GM19397 (cell line): ENCODE measurements around the gene ZNF646.
A peak's percentile ranks its signal among the peaks of the same experiment; 100 is the strongest.

Source experiments
- ATAC-seq: cut with Tn5 transposase; IDR thresholded peaks from one replicate; pipeline ENCODE4 v1.9.1; 2021; ENCODE audit warnings: mild to moderate bottlenecking, moderate library complexity; ENCODE audit not compliant: unreplicated experiment

ZNF646 gene

DNA sequence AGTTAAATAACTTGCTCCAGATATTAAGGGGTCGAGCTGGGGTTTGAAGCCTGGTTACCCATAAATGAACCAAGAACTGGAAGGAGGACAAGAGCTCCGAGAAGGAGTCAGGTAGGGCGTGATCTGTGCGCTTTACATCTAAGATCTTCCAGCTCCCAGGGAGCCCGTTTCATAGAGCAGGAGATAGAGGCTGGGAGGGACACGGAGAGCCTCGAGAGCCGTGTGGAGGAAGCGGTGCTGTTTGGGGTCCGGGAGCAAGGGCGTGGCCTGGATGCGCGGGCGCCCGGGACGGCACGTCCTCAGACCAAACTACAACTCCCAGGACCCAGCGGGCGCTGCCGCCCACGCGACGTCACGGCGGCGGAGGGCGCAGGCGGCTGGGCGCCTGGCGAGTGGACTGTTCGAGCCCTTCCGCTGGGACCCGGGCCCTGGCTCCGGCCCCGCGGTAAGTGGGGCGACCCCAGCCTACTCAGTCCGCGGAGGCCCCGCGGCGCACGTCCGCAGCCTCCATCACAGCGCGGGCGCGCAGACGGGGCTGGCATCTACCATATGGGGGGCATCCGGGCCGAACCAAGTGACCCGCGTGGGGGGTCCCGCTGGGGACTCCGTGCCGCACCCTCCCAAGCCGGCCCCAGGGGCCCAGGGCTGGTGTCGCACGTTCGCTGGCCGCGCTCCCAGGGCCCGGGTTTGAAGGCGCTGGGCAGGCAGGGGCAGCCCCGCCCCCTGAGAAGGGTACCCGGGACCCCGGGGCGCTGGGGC, 34.0 kb downstream of the ZNF646 start, which contains the start of gene BCKDK:
BCKDK (plus strand) TSS at position 352 of the 759 bp plus-strand sequence. CDS start 838 bp downstream, outside the sequence.
- ATAC-seq, result peak; percentile 85

DNA sequence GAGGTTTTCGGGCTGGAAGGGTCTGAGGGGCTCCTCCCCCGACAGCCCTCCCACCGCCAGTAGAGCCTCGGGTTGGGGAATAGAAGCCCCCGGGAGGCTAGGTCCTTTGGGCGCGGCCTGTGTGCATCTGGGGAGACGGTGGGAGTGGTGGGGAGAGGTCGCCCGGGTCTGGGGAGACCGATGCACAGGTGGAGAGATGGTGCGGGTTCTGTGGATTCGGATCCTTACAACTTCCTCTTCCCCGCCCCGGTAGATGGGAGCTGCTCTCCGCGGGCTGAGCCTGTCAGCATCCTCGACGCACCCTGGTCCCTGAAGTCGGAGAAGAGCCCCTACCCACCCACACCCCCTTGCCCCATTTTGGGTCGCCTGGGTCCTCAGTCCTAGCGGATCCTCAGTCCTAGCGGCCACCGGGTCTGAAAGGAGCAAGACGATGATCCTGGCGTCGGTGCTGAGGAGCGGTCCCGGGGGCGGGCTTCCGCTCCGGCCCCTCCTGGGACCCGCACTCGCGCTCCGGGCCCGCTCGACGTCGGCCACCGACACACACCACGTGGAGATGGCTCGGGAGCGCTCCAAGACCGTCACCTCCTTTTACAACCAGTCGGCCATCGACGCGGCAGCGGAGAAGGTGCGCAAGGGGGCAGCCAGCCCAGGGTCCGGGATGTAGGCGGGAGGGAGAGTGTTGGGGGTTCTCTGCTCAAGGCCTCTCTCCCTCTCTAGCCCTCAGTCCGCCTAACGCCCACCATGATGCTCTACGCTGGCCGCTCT, 34.8 kb downstream of the ZNF646 start:
- ATAC-seq, result peak; percentile 10

DNA sequence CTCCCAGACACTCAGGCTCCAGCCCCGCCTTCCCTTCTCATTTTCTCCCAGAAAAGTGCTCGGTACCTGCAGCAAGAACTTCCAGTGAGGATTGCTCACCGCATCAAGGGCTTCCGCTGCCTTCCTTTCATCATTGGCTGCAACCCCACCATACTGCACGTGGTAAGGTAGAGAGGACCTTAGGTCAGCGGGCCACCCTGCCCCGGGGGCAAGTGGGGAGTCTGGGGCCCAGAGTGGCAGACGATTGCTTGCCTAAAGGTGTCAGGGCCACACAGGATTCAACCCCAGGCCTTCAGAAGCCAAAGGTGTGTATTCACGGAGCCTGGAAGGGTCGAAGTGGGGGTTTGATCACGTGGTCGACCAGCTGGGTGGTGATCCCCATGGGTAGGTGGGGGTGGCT, 35.4 kb downstream of the ZNF646 start:
- ATAC-seq, result no peak

GRCh38 chr16:31110106-31111034, 36.1 kb downstream of the ZNF646 start:
- no peak for ATAC-seq

DNA sequence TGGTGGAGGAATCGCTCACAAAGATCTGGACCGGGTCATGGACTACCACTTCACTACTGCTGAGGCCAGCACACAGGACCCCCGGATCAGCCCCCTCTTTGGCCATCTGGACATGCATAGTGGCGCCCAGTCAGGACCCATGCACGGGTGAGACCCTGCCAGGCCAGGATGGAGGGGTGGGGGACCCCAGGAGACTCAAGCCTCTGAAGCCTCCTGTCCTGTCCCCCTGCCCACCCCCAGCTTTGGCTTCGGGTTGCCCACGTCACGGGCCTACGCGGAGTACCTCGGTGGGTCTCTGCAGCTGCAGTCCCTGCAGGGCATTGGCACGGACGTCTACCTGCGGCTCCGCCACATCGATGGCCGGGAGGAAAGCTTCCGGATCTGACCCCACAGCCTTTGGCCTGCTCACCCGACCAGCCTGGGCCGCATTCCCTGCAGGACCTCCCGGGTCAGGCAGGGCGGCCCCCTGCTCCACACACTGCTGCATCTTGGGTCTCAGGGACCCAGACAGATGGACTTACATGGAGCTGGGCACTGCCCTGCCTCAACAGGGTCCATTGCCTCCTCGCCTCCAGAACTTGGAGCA, 37.8 kb downstream of the ZNF646 start:
- ATAC-seq, result no peak

GRCh38 chr16:31112711-31113110, 38.5 kb downstream of the ZNF646 start:
- no peak for ATAC-seq

DNA sequence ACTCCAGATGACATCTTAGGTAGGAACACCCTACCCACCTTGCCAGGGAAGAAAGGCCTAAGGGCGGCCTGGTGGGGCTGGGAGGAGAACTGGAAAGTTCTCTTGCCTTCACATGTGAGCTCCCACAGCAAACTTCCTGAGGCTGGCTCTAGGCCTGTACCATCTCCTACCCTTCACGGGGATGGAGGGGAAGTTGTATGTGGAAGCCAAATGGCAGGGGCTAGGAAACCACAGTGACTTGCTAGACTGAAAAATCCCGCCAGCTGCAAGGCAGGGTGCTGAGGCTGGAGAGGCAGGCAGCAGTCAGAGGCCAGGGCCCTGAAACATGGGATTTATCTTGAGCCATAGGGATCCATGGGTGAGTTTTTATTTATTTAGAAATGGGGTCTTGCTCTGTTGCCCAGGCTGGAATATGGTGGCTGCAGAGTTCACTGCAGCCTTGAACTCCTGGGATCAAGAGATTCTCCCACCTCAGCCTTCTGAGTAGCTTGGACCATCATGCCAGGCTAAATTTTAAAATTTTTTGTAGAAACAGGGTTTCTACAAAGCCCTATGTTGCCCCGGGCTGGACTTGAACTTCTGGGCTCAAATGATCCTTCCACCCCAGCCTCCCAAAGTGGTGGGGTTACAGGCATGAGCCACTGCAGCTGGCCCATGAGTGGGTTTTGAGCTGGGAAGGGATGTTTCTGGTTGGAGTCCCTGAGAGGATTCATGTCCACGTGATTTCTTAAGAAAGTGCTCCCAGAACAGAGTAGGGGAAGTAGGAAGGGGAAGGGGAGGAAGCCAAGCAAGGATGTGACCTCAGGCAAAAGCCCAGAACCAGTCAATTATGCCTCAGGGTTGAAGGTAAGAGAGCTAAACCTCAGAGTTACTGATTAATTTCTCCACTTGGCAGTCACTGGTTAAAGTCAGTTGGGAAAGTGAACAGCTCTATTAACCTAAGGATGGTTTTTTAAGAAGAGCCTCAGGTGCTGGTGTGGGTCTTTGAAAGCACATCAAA, 39.2 kb downstream of the ZNF646 start:
- ATAC-seq, result no peak

- no peak for ATAC-seq
These were observed 40.2 kb downstream of the ZNF646 start for GRCh38 chr16:31114468-31114867.

GRCh38 chr16:31117384-31118222, 43.4 kb downstream of the ZNF646 start, which contains the start of gene KAT8:
TSS of gene KAT8 (plus strand) at chr16:31117664. CDS start at chr16:31117682, 18 bp downstream.
- ATAC-seq, result peak; percentile 88

DNA sequence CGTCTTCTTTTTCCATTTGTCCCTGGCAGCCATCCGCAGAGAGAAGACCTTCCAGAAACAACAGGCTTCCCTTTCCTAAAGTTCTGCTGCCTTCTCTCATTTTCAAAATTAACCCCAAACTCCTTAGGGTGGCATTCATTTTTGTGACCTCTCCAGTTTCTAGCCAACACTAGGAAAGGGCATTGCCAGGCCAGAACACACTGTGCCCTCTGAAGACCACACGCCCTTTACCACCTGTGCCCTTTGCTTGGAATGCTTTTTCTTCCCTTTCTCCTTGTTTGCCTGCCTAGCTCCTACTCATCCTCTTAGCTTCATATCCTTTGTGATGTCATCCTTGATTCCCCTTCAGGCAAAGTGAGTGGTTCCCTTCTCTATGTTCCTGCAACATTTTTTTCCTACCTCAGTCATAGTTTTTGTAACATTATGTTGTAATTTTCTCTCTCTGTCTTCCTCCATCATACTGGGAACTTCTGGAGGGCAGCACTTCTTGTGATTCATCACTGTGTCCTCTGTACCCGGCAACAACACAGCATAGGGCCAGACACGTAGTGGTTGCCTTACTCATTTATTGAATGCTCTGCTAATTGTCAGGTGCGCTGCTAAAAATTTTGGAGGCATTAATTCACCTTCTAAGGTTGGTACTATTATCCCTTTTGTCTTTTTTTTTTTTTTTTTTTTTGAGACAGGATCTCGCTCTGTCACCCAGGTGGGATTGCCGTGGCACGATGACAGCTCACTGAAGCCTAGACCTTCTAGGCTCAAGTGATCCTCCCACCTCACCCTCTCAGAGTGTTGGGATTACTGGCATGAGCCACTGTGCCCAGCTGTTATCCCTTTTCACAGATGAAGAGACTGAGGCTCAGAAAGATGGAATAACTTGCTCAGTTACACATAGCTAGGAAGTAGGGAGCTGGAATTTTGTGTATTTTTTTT, 44.3 kb downstream of the ZNF646 start:
- ATAC-seq, result no peak

- ATAC-seq, result no peak
These were observed 45.9 kb downstream of the ZNF646 start for GRCh38 chr16:31120129-31120528.

GRCh38 chr16:31125844-31126243, 51.6 kb downstream of the ZNF646 start:
- ATAC-seq, result no peak

DNA sequence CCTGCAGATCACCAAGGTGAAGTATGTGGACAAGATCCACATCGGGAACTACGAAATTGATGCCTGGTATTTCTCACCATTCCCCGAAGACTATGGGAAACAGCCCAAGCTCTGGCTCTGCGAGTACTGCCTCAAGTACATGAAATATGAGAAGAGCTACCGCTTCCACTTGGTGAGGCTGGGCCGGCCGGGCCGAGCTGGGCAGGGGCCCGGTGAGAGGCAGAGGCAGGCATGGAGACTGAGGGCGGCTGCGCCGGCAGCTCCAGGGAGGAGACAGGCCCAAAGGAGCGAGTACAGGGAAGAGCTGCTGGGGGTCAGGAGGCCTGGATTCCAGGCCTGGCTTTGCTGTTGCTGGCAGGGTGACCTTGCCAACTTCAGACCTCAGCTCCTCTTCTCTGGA, 53.0 kb downstream of the ZNF646 start:
- ATAC-seq, result no peak

DNA sequence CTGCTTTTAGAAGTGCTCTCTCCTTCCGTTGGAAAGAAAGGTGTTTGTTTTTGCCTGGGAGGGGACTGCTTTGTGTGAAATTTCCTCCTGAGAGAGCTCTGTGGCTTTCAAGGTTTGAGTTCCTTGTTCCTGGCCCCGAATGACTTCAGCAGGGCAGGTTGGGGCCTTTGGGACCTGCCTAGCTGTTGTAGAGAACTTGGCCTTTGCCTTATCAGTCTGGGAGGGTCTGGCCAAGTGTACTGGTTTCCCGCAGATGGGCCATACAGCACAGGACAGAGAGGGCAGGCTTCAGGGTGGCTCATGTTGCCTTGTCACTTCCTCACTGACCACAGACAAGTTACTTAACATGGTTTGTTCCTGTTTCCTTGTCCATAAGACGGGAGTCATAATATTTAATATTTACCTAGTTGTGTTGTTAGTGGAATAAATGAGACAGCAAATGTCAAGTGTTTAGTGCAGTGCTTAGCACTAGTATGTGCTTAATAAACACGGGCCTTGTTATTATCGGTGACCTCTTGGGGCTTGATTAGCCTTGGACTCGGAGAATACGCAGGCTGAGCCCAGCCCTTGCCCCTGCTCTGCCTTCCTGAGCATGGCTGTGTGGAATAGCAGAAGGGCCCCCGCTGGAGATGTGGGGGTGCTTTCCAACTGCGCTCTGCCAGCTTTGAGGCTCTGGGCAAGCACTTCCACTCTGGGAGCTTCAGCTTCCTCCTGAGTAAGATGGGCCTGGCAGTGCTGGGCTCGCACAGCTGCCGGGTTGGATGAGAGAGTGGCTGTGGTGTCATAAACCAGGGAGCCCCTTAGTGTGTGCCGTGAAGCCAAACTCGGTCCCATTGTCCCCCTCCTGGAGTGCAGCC, 54.7 kb downstream of the ZNF646 start:
- ATAC-seq, result no peak

GRCh38 chr16:31129568-31130335, 55.5 kb downstream of the ZNF646 start:
- no peak for ATAC-seq
